ENCODE results near the gene KDM1A. TPM values are rescaled to one million over a fixed set of nuclear protein-coding genes. Genes with fewer than 3 reads are reported as not detected.

KDM1A gene
- total and polyA plus RNA-seq, 10 of the 15 experiments (the other 5 are each of a cell fraction or from before 2014, with no cell fraction given): 39.2 to 118 (median 98.9) TPM

- Histone ChIP-seq H4K20me1 (ENCODE audit: control insufficient read depth, insufficient read depth) (no peaks in the 10 kb centered on the region), H3K9ac (ENCODE audit: control insufficient read depth, insufficient read depth, low read length) (no peak overlapping the region), H3K27ac (ENCODE audit: control insufficient read depth, insufficient read depth) (no peak overlapping the region), H3K4me1 (ENCODE audit: control insufficient read depth, insufficient read depth, low read length) (peaks cover 48% of the 10 kb centered on the region), H3K36me3 (ENCODE audit: control insufficient read depth in 2 of 2, insufficient read depth in 2 of 2, low read length in 1 of 2) (no peaks in the 10 kb centered on the region; a peak in 2 of 4 replicates), H3K9me3 (replicated peaks; ENCODE audit: control insufficient read depth, insufficient read depth, low read length) (no peaks in the 10 kb centered on the region; the same call in 2 of the 3 replicates), H3K79me2 (ENCODE audit: control insufficient read depth, insufficient read depth, low read length) (peaks cover 15% of the 10 kb centered on the region), H3K4me2 (ENCODE audit: control insufficient read depth, insufficient read depth) (no peak overlapping the region), H3K4me3 (no peak overlapping the region), H3K27me3 (replicated peaks in 1 of 2; ENCODE audit: control insufficient read depth in 2 of 2, insufficient read depth in 2 of 2, low read length in 1 of 2) (no peaks in the 10 kb centered on the region), H2AFZ (ENCODE audit: control insufficient read depth, low read depth, low read length) (no peak overlapping the region)
- ATAC-seq (no peak), FAIRE-seq (no peak), DNase-seq (ENCODE audit: low read depth, low spot score) (no peak)
- in situ Hi-C loops (cut with MboI) (no loop called here), intact Hi-C loops (cut with micrococcal nuclease; ENCODE audit: unreplicated experiment) (no loop called here)
- RAD21 ChIA-PET (ENCODE audit: unreplicated experiment): interaction anchor here (0.7 to 8.0 kb wide), 6 partner anchors 8 to 73 kb away, joined by 3 to 66 read pairs (median 7); no protein-coding TSS in a partner anchor
- no TSS peak for BruUV-seq (replicated peaks)
- TF ChIP-seq ZNF24 (IDR thresholded peaks at IDR 0.05) (no peak), E2F8 (IDR thresholded peaks at IDR 0.05; ENCODE audit: low read depth, partially characterized antibody) (no peak), NR2C1 (IDR thresholded peaks at IDR 0.05) (no peak)
- SMC1A ChIA-PET (ENCODE audit: uncharacterized antibody, unreplicated experiment): interaction anchor here (1.0 to 17.6 kb wide), 10 partner anchors 8 to 68 kb away, joined by 4 to 199 read pairs (median 7); no protein-coding TSS in a partner anchor
- POLR2A ChIA-PET: interaction anchor here (0.6 to 2.2 kb wide), 6 partner anchors 9 to 390 kb away, joined by 3 to 8 read pairs (median 4); no protein-coding TSS in a partner anchor
- CTCF ChIA-PET: interaction anchor here (1.0 to 10.5 kb wide), 10 partner anchors 8 to 73 kb away, joined by 3 to 93 read pairs (median 4); no protein-coding TSS in a partner anchor
- WGBS (ENCODE audit: insufficient coverage, insufficient replicate concordance, low lambda C conversion rate, missing lambda C conversion rate): 92% methylated on average over 6 of the region's 6 CpGs
Measured at GRCh38 chr1:23111600-23112535, 92.6 kb downstream of the KDM1A start.

Data from GM12878 (cell line).